K562 (cell line): Measurements from ENCODE around the gene CPLX4. TPM values are rescaled to one million over a fixed set of nuclear protein-coding genes. Genes with fewer than 3 reads are reported as not detected.

Experiments used
- ATAC-seq: fragments of 200-7000 bp; cut with Tn5 transposase; 3 replicates; pipeline ENCODE4 v1.9.1; 2020; ENCODE audit warnings: moderate library complexity
- BruUV-seq: library from RNA; stranded (reverse); fragments of 400-500 nt; replicated peaks from 2 replicates; lab custom pipeline; 2021; lab: Mats Ljungman, UMichigan
- CTCF ChIA-PET: fragments of 300-600 bp; formaldehyde crosslinking; extraction: SDS; loops from one replicate; lab custom pipeline; 2021; ENCODE audit warnings: low intra/inter-chr PET ratio; lab: Yijun Ruan, JAX
- POLR2A ChIA-PET: fragments of 300-600, 350-650 bp; sonication (Branson Sonifier 250); formaldehyde crosslinking; extraction: SDS; loops from one replicate; lab custom pipeline; 2021; ENCODE audit warnings: antibody characterized with exemption, inconsistent platforms; lab: Yijun Ruan, JAX
- DNase-seq, 4 experiments: peaks; one replicate each; pipeline versions ENCODE4 v3.0.0 to v3.0.0-alpha.2; 2011 to 2018; ENCODE audit warnings: low spot score in 3 of 4, mixed read lengths in 3 of 4; ENCODE audit errors: extremely low read depth in 1 of 4
- FAIRE-seq: peaks from 2 replicates; lab custom pipeline; 2011; peaks lifted over from hg19 to GRCh38; lab: Jason Lieb, UNC
- H2AFZ ChIP-seq: 2 replicates; pipeline ENCODE4 v1.6.0; 2011; ENCODE audit warnings: low read depth, low read length, control low read depth, inconsistent platforms
- H3K27ac ChIP-seq: fragments of 200-600 bp; 3 replicates; pipeline ENCODE4 v1.8.0; 2011; ENCODE audit warnings: low read depth, mild to moderate bottlenecking, control low read depth, inconsistent platforms, low read length, moderate library complexity, mixed read lengths; ENCODE audit errors: extremely low read depth
- H3K27me3 ChIP-seq, 2 experiments: fragments of 300-600 bp in 1 of 2; 2 replicates in 1 of 2; 3 replicates in 1 of 2; pipeline versions ENCODE4 v1.6.0 to v1.8.0; 2011; ENCODE audit warnings: inconsistent platforms in 2 of 2, low read length in 2 of 2, mild to moderate bottlenecking in 1 of 2, mixed read lengths in 1 of 2, moderate library complexity in 1 of 2; ENCODE audit not compliant: control insufficient read depth in 2 of 2, insufficient read depth in 2 of 2
- H3K36me3 ChIP-seq: fragments of 300-600 bp; 3 replicates; pipeline ENCODE4 v1.8.0; 2011; ENCODE audit warnings: mild to moderate bottlenecking, low read length, inconsistent platforms; ENCODE audit not compliant: control insufficient read depth, insufficient read depth
- H3K4me1 ChIP-seq, 2 experiments: fragments of 200-600 bp in 1 of 2; replicated peaks in 1 of 2; 2 replicates in 1 of 2; 3 replicates in 1 of 2; pipeline versions ENCODE4 v1.5.1 to v1.8.0; 2011; ENCODE audit warnings: inconsistent platforms in 2 of 2, low read length in 2 of 2, mild to moderate bottlenecking in 1 of 2, mixed read lengths in 1 of 2, moderate library complexity in 1 of 2; ENCODE audit not compliant: control insufficient read depth in 2 of 2, insufficient read depth in 2 of 2
- H3K4me2 ChIP-seq: 2 replicates; pipeline ENCODE4 v1.6.1; 2011; ENCODE audit warnings: low read length, control low read depth, inconsistent platforms, mixed read lengths; ENCODE audit not compliant: insufficient read depth
- H3K4me3 ChIP-seq: fragments of 200-600 bp; sonication (generic), shearing (Covaris generic); 2 replicates; pipeline ENCODE4 v1.5.1; 2016; ENCODE audit warnings: control low read depth, inconsistent platforms
- H3K79me2 ChIP-seq: fragments of 200-600 bp; 3 replicates; pipeline ENCODE4 v1.8.0; 2011; ENCODE audit warnings: low read length, inconsistent platforms; ENCODE audit not compliant: control insufficient read depth, insufficient read depth
- H3K9ac ChIP-seq, 2 experiments: 2 replicates each; pipeline versions ENCODE4 v1.6.0 to v1.6.1; 2011; ENCODE audit warnings: low read depth in 2 of 2, low read length in 2 of 2, control low read depth in 1 of 2, inconsistent platforms in 1 of 2, mild to moderate bottlenecking in 1 of 2, mixed read lengths in 1 of 2; ENCODE audit not compliant: insufficient read depth in 1 of 2
- H3K9me1 ChIP-seq: one replicate; pipeline ENCODE4 v1.6.0; 2011; ENCODE audit warnings: inconsistent platforms, mild to moderate bottlenecking, low read length, moderate library complexity; ENCODE audit not compliant: control insufficient read depth, insufficient read depth
- H3K9me3 ChIP-seq: replicated peaks from 2 replicates; pipeline ENCODE4 v1.5.1; 2011; ENCODE audit warnings: low read depth, low read length, inconsistent platforms; ENCODE audit not compliant: control insufficient read depth, insufficient read depth
- H4K20me1 ChIP-seq: replicated peaks from 2 replicates; pipeline ENCODE4 v1.6.1; 2011; ENCODE audit warnings: low read length, inconsistent platforms, mixed read lengths; ENCODE audit not compliant: control insufficient read depth, insufficient read depth
- EP400 ChIP-seq: fragments of 450-650 bp; IDR thresholded peaks from 2 replicates; pipeline ENCODE4 v1.6.1; 2017; ENCODE audit warnings: antibody characterized with exemption, mild to moderate bottlenecking, moderate library complexity
- ILK ChIP-seq: fragments of 450-650 bp; IDR thresholded peaks from 2 replicates; pipeline ENCODE4 v1.6.1; 2016; ENCODE audit warnings: missing genetic modification characterization, low read depth, mild to moderate bottlenecking, missing compliant biosample characterization, moderate library complexity, borderline replicate concordance
- MYC ChIP-seq, 2 experiments: fragments of 250-450 bp in 1 of 2; sonication (Bioruptor Pico) in 1 of 2; IDR thresholded peaks; 2 replicates each; pipeline versions ENCODE4 v1.5.1 to v1.6.1; 2012 to 2021; ENCODE audit warnings: low read depth in 2 of 2, borderline replicate concordance in 1 of 2, improper control_type of control experiment in 1 of 2, low read length in 1 of 2, mild to moderate bottlenecking in 1 of 2, moderate library complexity in 1 of 2
- OTX1 ChIP-seq: fragments of 450-650 bp; formaldehyde crosslinking; IDR thresholded peaks from 2 replicates; pipeline ENCODE4 v1.4.0; 2022; ENCODE audit warnings: mild to moderate bottlenecking
- POLR2H ChIP-seq: IDR thresholded peaks from 2 replicates; pipeline ENCODE4 v1.6.1; 2016; ENCODE audit warnings: missing genetic modification characterization, low read depth, mild to moderate bottlenecking, control low read depth, missing compliant biosample characterization, moderate library complexity
- SAP30 ChIP-seq: fragments of 200-600 bp; sonication (generic); IDR thresholded peaks from 2 replicates; pipeline ENCODE4 v1.6.1; 2012; ENCODE audit warnings: borderline replicate concordance, low read depth, mild to moderate bottlenecking, moderate library complexity, low read length, control low read depth, inconsistent platforms; ENCODE audit not compliant: insufficient read depth, poor library complexity, severe bottlenecking
- TRIM24 ChIP-seq, 2 experiments: fragments of 450-650 bp; IDR thresholded peaks; 2 replicates each; pipeline ENCODE4 v1.6.1; 2016
- ZNF24 ChIP-seq: fragments of 450-650 bp; IDR thresholded peaks from 2 replicates; pipeline ENCODE4 v1.6.1; 2016
- ZNF584 ChIP-seq: fragments of 200-800 bp; sonication (Bioruptor generic); IDR thresholded peaks from 2 replicates; pipeline ENCODE4 v1.6.1; 2016; ENCODE audit warnings: low read depth, mild to moderate bottlenecking, missing genetic modification characterization, missing compliant biosample characterization
- WGBS: fragments of 100-300 bp; shearing (Covaris generic); methylation state at CpG from one replicate; pipeline ENCODE4 v1.1.6; 2016; ENCODE audit warnings: low coverage, mixed read lengths; ENCODE audit not compliant: insufficient coverage; ENCODE audit errors: missing lambda C conversion rate; 5-methylcytosine and 5-hydroxymethylcytosine counted together
- in situ Hi-C: fragments of 300-500 bp; cut with MboI; formaldehyde crosslinking; loops from 4 replicates; pipeline ENCODE4 v1.15.0; 2018; ENCODE audit warnings: inconsistent platforms, mixed read lengths
- intact Hi-C: fragments of 100-400 bp; cut with micrococcal nuclease; formaldehyde crosslinking; loops from 2 replicates; pipeline ENCODE4 v1.14.2; 2022
- polyA plus RNA-seq, 8 experiments: library from polyadenylated mRNA; depleted of rRNA in 4 of 8; stranded (reverse) in 5 of 8; unstranded in 3 of 8; fragments of >200 nt; fragmentation: Nextera tagmentation in 2 of 8; fragmentation: Illumina TruSeq in 1 of 8; extraction: Ambion mirVana in 2 of 8; extraction: Trizol in 1 of 8; gene quantifications; 2 replicates each; pipeline versions ENCODE4 v1.2.1 to v1.2.3, GENCODE V29; 2011 to 2014; ENCODE audit warnings: inconsistent platforms in 1 of 8, missing spikeins in 1 of 8
- total RNA-seq, 7 experiments: library from RNA; depleted of rRNA in 6 of 7; stranded (reverse); fragments of >200 nt in 6 of 7; fragmentation: Illumina TruSeq in 2 of 7; extraction: Trizol in 2 of 7; gene quantifications; 2 replicates each; pipeline versions ENCODE4 v1.2.1 to v1.2.3, GENCODE V29; 2011 to 2021; ENCODE audit warnings: low replicate concordance in 1 of 7
- TF ChIP-seq, protein P1 (sequence below): fragments of 450-650 bp; IDR thresholded peaks from 2 replicates; pipeline ENCODE4 v1.6.1; 2017; ENCODE audit warnings: antibody characterized with exemption
- TF ChIP-seq, protein P2 (sequence below): fragments of 250-450 bp; sonication (Bioruptor Pico); IDR thresholded peaks from 2 replicates; pipeline ENCODE4 v1.5.0; 2021

CPLX4 gene
- total and polyA plus RNA-seq, 9 of the 15 experiments (the other 6 are each of a cell fraction or from before 2014, with no cell fraction given) = not detected

DNA sequence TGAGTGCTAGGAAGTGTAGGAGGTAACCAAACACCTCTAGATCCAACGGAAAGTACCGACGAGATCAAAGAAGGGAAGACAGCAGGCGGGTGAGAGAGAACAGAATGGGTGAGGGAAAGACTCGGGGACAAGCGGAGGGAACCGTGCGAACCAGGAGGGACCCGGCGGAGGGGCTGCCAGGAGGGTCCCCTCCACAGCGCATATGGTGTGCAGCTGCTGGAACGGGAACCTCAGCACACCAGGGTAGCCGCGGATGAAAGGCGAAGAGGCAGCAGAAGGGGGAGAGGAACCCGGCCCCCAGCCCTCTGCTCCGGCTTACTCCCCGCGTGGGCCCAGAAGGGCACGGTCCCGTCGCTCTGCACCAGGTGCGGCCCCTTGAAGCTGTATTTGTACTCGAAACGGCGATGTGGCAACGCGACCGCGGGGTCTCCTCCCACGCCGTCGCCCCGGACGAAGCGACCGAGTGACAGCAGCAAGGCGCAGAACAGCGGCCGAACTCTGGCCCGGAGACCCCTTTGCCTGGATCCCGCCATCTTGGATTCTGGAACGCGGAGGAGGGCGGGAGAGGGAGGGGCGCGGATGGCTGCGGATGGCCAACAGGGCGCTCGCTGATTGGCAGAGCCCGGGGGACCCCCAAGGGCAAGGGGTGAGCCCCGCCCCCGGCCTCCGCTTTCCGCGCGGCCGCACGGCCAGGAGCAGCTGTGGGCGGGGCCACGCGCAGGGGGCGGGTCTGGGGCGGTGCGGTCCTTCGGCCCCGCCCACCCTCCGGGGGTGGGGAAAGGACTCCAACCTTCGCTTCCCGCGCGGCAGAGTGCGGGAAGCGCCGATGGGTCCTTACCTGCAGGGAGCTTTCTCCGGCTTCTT lies 40.5 kb upstream of the CPLX4 start, which contains the start of gene LMAN1 (continued):
- TF ChIP-seq, protein P1, sequence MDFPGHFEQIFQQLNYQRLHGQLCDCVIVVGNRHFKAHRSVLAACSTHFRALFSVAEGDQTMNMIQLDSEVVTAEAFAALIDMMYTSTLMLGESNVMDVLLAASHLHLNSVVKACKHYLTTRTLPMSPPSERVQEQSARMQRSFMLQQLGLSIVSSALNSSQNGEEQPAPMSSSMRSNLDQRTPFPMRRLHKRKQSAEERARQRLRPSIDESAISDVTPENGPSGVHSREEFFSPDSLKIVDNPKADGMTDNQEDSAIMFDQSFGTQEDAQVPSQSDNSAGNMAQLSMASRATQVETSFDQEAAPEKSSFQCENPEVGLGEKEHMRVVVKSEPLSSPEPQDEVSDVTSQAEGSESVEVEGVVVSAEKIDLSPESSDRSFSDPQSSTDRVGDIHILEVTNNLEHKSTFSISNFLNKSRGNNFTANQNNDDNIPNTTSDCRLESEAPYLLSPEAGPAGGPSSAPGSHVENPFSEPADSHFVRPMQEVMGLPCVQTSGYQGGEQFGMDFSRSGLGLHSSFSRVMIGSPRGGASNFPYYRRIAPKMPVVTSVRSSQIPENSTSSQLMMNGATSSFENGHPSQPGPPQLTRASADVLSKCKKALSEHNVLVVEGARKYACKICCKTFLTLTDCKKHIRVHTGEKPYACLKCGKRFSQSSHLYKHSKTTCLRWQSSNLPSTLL = no peak
- TF ChIP-seq MYC (IDR thresholded peaks at IDR 0.05; ENCODE audit: low read depth, low read length) (peak; percentile 40; the same call in 1 of the 2 replicates), MYC (CRISPR knock-in tag; IDR thresholded peaks at IDR 0.05; ENCODE audit: borderline replicate concordance, low read depth) (no peak), ZNF584 (CRISPR knock-in tag) (no peak), POLR2H (tag) (peak; percentile 42), SAP30 (no peak)
- TF ChIP-seq, all 486 proteins: peak for 62

DNA sequence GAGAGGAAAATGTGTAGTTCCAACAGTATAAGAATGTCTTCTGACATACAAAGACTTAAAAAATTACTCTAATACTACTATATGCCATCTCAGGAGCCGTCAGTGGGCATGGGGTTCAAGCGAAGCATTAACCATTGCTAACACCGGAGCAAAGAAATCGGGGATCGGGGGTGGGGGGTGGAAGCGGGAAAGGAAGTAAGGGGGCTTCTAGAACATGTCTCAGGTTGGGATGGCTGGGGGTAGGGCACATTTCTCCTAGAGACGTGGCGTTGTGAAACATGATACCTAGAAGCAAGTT lies 39.9 kb upstream of the CPLX4 start:
- DNase-seq = peak in 2 of 4 experiments; percentile 22 to 73
- POLR2A ChIA-PET = no interaction called here
- peak overlapping the region; percentile 89 for H3K4me2 ChIP-seq
- H3K4me3 ChIP-seq = peak overlapping the region; percentile 69
- H3K4me1 ChIP-seq = peaks cover 0 to 7% of the 10 kb centered on the region in 2 experiments; a peak in 3 of 5 replicates
- no peaks in the 10 kb centered on the region for H3K27me3 ChIP-seq
- no peak for ATAC-seq
- in situ Hi-C loops = no loop called here
- peaks cover 42% of the 10 kb centered on the region for H3K36me3 ChIP-seq
- FAIRE-seq = peak; percentile 95
- intact Hi-C loops = no loop called here
- no peaks in the 10 kb centered on the region for H3K9me3 ChIP-seq
- H4K20me1 ChIP-seq = peaks cover 7% of the 10 kb centered on the region; the same call in 1 of the 2 replicates
- WGBS = 2% methylated on average over 7 of the region's 8 CpGs
- H3K9ac ChIP-seq = peak overlapping the region; percentile 98 to 99
- peaks cover 55% of the 10 kb centered on the region for H3K79me2 ChIP-seq
- H3K27ac ChIP-seq = peak overlapping the region; percentile 98
- no peaks in the 10 kb centered on the region for H3K9me1 ChIP-seq
- BruUV-seq = no TSS peak
- peak overlapping the region; percentile 71; the same call in 1 of the 2 replicates for H2AFZ ChIP-seq
- CTCF ChIA-PET = no interaction called here
- no peak for TF ChIP-seq OTX1 (CRISPR knock-in tag)
- no peak for TF ChIP-seq ILK (tag)
- TF ChIP-seq, protein P2, sequence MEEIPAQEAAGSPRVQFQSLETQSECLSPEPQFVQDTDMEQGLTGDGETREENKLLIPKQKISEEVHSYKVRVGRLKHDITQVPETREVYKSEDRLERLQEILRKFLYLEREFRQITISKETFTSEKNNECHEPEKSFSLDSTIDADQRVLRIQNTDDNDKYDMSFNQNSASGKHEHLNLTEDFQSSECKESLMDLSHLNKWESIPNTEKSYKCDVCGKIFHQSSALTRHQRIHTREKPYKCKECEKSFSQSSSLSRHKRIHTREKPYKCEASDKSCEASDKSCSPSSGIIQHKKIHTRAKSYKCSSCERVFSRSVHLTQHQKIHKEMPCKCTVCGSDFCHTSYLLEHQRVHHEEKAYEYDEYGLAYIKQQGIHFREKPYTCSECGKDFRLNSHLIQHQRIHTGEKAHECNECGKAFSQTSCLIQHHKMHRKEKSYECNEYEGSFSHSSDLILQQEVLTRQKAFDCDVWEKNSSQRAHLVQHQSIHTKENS (CRISPR knock-in tag) = no peak
- TF ChIP-seq EP400 = 0 out of 2 replicates have a peak, but pooled peaks have one; percentile 74
- no peak for TF ChIP-seq ZNF24
- TF ChIP-seq TRIM24 (IDR thresholded peaks at IDR 0.05) = no peak
